ENCODE data around the gene BBLN. TPM values are rescaled to one million over a fixed set of nuclear protein-coding genes. Genes with fewer than 3 reads are reported as not detected.

The BBLN gene
- polyA plus RNA-seq, 4 donors = 33.1 to 111 (median 64.6) TPM

- Histone ChIP-seq H3K36me3 (ENCODE audit: control insufficient read depth in 3 of 3, insufficient read depth in 2 of 3, low read depth in 1 of 3, low read length in 3 of 3) (peaks cover 3 to 47% (median 5%) of the 10 kb centered on the region in 3 donors), H3K4me3 (ENCODE audit: low read depth in 1 of 3, low read length in 3 of 3) (no peak overlapping the region), H3K27ac (ENCODE audit: low read depth in 1 of 3, low read length in 2 of 3) (no peak overlapping the region), H3K9me3 (ENCODE audit: control insufficient read depth in 2 of 2, insufficient read depth in 1 of 2, low read depth in 1 of 2, low read length in 1 of 2) (no peaks in the 10 kb centered on the region), H3K4me1 (ENCODE audit: control insufficient read depth in 3 of 3, insufficient read depth in 2 of 3, low read depth in 1 of 3, low read length in 2 of 3) (peaks cover 0 to 11% (median 0%) of the 10 kb centered on the region in 3 donors), H3K27me3 (ENCODE audit: control insufficient read depth in 3 of 3, insufficient read depth in 3 of 3, low read length in 3 of 3) (no peaks in the 10 kb centered on the region)
- FAIRE-seq (no peak), DNase-seq (no peak)
- 88 to 93% (median 92%) methylated on average over 12 to 13 of the region's 13 CpGs for WGBS, 3 donors
Observed at GRCh38 chr9:128161215-128161902, 1.3 kb downstream of the BBLN start.

GRCh38 chr9:128162215-128163026 lies 2.4 kb downstream of the BBLN start:
- Histone ChIP-seq H3K27ac (ENCODE audit: low read depth in 1 of 3, low read length in 2 of 3) (no peak overlapping the region), H3K9me3 (ENCODE audit: control insufficient read depth in 2 of 2, insufficient read depth in 1 of 2, low read depth in 1 of 2, low read length in 1 of 2) (no peaks in the 10 kb centered on the region), H3K4me1 (ENCODE audit: control insufficient read depth in 3 of 3, insufficient read depth in 2 of 3, low read depth in 1 of 3, low read length in 2 of 3) (peaks cover 0 to 11% (median 0%) of the 10 kb centered on the region in 3 donors), H3K36me3 (ENCODE audit: control insufficient read depth in 3 of 3, insufficient read depth in 2 of 3, low read depth in 1 of 3, low read length in 3 of 3) (peaks cover 5 to 57% (median 10%) of the 10 kb centered on the region in 3 donors), H3K4me3 (ENCODE audit: low read depth in 1 of 3, low read length in 3 of 3) (peak overlapping the region in 1 of 3 donors; percentile 22), H3K27me3 (ENCODE audit: control insufficient read depth in 3 of 3, insufficient read depth in 3 of 3, low read length in 3 of 3) (no peaks in the 10 kb centered on the region)
- DNase-seq (no peak), FAIRE-seq (no peak)
- 81 to 86% (median 84%) methylated on average over 10 of the region's 10 CpGs for WGBS, 3 donors

GRCh38 chr9:128163027-128163515 lies 3.0 kb downstream of the BBLN start:
- no peak for FAIRE-seq
- Histone ChIP-seq H3K27ac (ENCODE audit: low read depth in 1 of 3, low read length in 2 of 3) (no peak overlapping the region), H3K4me3 (ENCODE audit: low read depth in 1 of 3, low read length in 3 of 3) (no peak overlapping the region), H3K4me1 (ENCODE audit: control insufficient read depth in 3 of 3, insufficient read depth in 2 of 3, low read depth in 1 of 3, low read length in 2 of 3) (peaks cover 0 to 11% (median 0%) of the 10 kb centered on the region in 3 donors), H3K27me3 (ENCODE audit: control insufficient read depth in 3 of 3, insufficient read depth in 3 of 3, low read length in 3 of 3) (no peaks in the 10 kb centered on the region), H3K9me3 (ENCODE audit: control insufficient read depth in 2 of 2, insufficient read depth in 1 of 2, low read depth in 1 of 2, low read length in 1 of 2) (no peaks in the 10 kb centered on the region), H3K36me3 (ENCODE audit: control insufficient read depth in 3 of 3, insufficient read depth in 2 of 3, low read depth in 1 of 3, low read length in 3 of 3) (peaks cover 7 to 64% (median 10%) of the 10 kb centered on the region in 3 donors)
- 93 to 98% (median 97%) methylated on average over 6 of the region's 6 CpGs for WGBS, 3 donors
- DNase-seq = no peak

GRCh38 chr9:128163523-128164306 lies 3.6 kb downstream of the BBLN start:
- WGBS, 3 donors = 89 to 95% (median 93%) methylated on average over 10 of the region's 10 CpGs
- no peak for DNase-seq
- Histone ChIP-seq H3K36me3 (ENCODE audit: control insufficient read depth in 3 of 3, insufficient read depth in 2 of 3, low read depth in 1 of 3, low read length in 3 of 3) (peaks cover 7 to 70% (median 10%) of the 10 kb centered on the region in 3 donors), H3K9me3 (ENCODE audit: control insufficient read depth in 2 of 2, insufficient read depth in 1 of 2, low read depth in 1 of 2, low read length in 1 of 2) (no peaks in the 10 kb centered on the region), H3K27me3 (ENCODE audit: control insufficient read depth in 3 of 3, insufficient read depth in 3 of 3, low read length in 3 of 3) (no peaks in the 10 kb centered on the region), H3K27ac (ENCODE audit: low read depth in 1 of 3, low read length in 2 of 3) (no peak overlapping the region), H3K4me1 (ENCODE audit: control insufficient read depth in 3 of 3, insufficient read depth in 2 of 3, low read depth in 1 of 3, low read length in 2 of 3) (peaks cover 0 to 11% (median 0%) of the 10 kb centered on the region in 3 donors), H3K4me3 (ENCODE audit: low read depth in 1 of 3, low read length in 3 of 3) (no peak overlapping the region)
- FAIRE-seq = no peak

GRCh38 chr9:128164307-128164885 lies 4.3 kb downstream of the BBLN start:
- peaks cover 8 to 77% (median 11%) of the 10 kb centered on the region in 3 donors for H3K36me3 ChIP-seq (ENCODE audit: control insufficient read depth in 3 of 3, insufficient read depth in 2 of 3, low read depth in 1 of 3, low read length in 3 of 3)
- no peak for FAIRE-seq
- 79 to 83% (median 83%) methylated on average over 14 of the region's 14 CpGs for WGBS, 3 donors

GRCh38 chr9:128166169-128166568 lies 6.1 kb downstream of the BBLN start:
- FAIRE-seq (no peak), DNase-seq (no peak)
- Histone ChIP-seq H3K27ac (ENCODE audit: low read depth in 1 of 3, low read length in 2 of 3) (no peak overlapping the region), H3K9me3 (ENCODE audit: control insufficient read depth in 2 of 2, insufficient read depth in 1 of 2, low read depth in 1 of 2, low read length in 1 of 2) (no peaks in the 10 kb centered on the region), H3K36me3 (ENCODE audit: control insufficient read depth in 3 of 3, insufficient read depth in 2 of 3, low read depth in 1 of 3, low read length in 3 of 3) (peaks cover 15 to 92% (median 17%) of the 10 kb centered on the region in 3 donors), H3K27me3 (ENCODE audit: control insufficient read depth in 3 of 3, insufficient read depth in 3 of 3, low read length in 3 of 3) (no peaks in the 10 kb centered on the region), H3K4me1 (ENCODE audit: control insufficient read depth in 3 of 3, insufficient read depth in 2 of 3, low read depth in 1 of 3, low read length in 2 of 3) (no peaks in the 10 kb centered on the region), H3K4me3 (ENCODE audit: low read depth in 1 of 3, low read length in 3 of 3) (no peak overlapping the region)
- WGBS, 3 donors = 95 to 98% (median 96%) methylated on average over 17 to 18 of the region's 18 CpGs

More at GRCh38 chr9:128164307-128164885, 4.3 kb downstream of the BBLN start:
- Histone ChIP-seq H3K27me3 (ENCODE audit: control insufficient read depth in 3 of 3, insufficient read depth in 3 of 3, low read length in 3 of 3) (no peaks in the 10 kb centered on the region), H3K27ac (ENCODE audit: low read depth in 1 of 3, low read length in 2 of 3) (no peak overlapping the region), H3K9me3 (ENCODE audit: control insufficient read depth in 2 of 2, insufficient read depth in 1 of 2, low read depth in 1 of 2, low read length in 1 of 2) (no peaks in the 10 kb centered on the region), H3K4me3 (ENCODE audit: low read depth in 1 of 3, low read length in 3 of 3) (no peak overlapping the region), H3K4me1 (ENCODE audit: control insufficient read depth in 3 of 3, insufficient read depth in 2 of 3, low read depth in 1 of 3, low read length in 2 of 3) (peaks cover 0 to 9% (median 0%) of the 10 kb centered on the region in 3 donors)
- no peak for DNase-seq

GRCh38 chr9:128167209-128167608 lies 7.1 kb downstream of the BBLN start:
- 95 to 96% (median 96%) methylated on average over 4 of the region's 4 CpGs for WGBS, 3 donors
- H3K36me3 ChIP-seq (ENCODE audit: control insufficient read depth in 3 of 3, insufficient read depth in 2 of 3, low read depth in 1 of 3, low read length in 3 of 3) = peaks cover 13 to 92% (median 17%) of the 10 kb centered on the region in 3 donors

More at GRCh38 chr9:128167209-128167608, 7.1 kb downstream of the BBLN start:
- Histone ChIP-seq H3K27ac (ENCODE audit: low read depth in 1 of 3, low read length in 2 of 3) (no peak overlapping the region), H3K4me3 (ENCODE audit: low read depth in 1 of 3, low read length in 3 of 3) (no peak overlapping the region), H3K4me1 (ENCODE audit: control insufficient read depth in 3 of 3, insufficient read depth in 2 of 3, low read depth in 1 of 3, low read length in 2 of 3) (no peaks in the 10 kb centered on the region), H3K9me3 (ENCODE audit: control insufficient read depth in 2 of 2, insufficient read depth in 1 of 2, low read depth in 1 of 2, low read length in 1 of 2) (no peaks in the 10 kb centered on the region), H3K27me3 (ENCODE audit: control insufficient read depth in 3 of 3, insufficient read depth in 3 of 3, low read length in 3 of 3) (no peaks in the 10 kb centered on the region)
- DNase-seq (no peak), FAIRE-seq (no peak)
